NCI-H2227 (cell line): ENCODE measurements around the gene ZNF536.

Experiments used
- DNase-seq: peaks from one replicate; lab custom pipeline; 2025; ENCODE audit not compliant: unreplicated experiment; lab: John Stamatoyannopoulos, UW

The ZNF536 gene

GRCh38 chr19:30371960-30372824 is at the start of gene ZNF536:
ZNF536 (plus strand) TSS chr19:30372384; CDS start chr19:30443563, 71,179 bp downstream.
- no peak for DNase-seq

GRCh38 chr19:30322641-30323320 is 49.4 kb upstream of the ZNF536 start:
- no peak for DNase-seq

DNA sequence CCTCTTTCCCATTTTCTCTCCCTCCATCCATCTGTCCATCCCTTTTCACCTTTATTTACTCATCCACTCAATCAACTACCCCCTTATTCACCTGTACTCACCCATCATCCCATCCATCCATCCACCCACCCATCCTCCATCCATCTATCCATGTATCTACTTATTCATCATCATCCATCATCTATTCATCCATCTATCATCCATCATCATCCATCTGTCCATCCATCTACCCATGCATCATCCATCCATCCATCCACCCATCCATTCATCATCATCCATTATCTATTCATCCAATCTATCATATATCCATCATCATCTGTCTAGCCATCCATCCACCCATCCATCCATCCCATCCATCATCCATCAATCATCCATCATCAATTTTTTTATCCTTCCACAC is 48.3 kb upstream of the ZNF536 start:
- no peak for DNase-seq

DNA sequence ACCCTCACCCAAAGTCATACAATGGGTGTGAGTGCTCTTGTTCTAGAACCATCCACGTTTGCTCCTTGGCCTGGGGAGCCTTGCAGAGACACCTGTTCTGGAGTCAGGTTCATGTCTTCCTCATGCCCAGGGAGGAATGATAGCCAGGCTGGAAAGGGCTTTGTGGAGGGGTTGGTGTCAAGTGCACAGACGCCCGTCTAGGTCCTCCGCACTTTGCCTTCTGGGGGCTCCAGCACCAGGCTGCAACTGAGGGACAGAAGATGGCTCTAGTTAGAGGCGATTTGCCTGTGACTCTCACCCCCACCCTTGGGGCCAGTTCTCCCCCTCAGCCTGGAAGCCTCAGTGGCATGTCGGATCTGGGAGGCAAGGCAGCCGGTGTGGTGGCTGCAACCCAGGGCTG is 47.2 kb upstream of the ZNF536 start:
- DNase-seq = no peak

DNA sequence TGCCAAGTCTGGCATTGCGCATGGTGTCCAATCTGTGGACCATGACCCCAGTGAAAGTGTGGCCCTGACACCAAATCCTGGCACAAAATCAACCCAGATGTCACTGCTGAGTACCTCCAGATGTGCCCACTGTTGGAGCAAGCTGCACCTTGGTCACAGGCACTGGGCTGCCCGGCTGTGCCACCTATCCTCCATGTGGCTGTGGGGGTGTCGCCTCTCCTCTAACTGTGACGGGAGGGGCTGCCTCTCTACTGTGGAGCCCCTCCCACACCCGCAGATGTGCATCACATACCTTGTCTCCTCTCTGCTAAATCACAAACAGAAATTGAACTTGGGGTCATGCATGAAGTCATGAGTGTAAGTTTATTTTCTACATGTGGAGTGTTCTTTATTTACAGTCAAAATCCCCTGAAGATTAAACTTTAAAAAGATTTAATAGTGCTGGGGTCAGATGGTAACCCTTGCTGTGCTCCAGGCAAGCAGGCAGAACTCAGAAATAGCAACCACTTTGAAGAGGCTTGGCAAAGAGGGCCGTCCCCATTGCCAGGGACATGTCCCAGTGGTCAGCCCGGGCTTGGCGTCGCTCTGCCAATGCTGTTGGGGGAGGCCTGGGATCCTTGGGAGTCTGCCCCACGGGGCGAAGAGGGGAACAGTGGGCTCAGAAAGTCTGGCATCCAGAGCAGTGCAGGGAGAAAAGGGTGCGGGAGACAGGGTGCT is 46.4 kb upstream of the ZNF536 start:
- no peak for DNase-seq

GRCh38 chr19:30326393-30326710 is 45.8 kb upstream of the ZNF536 start:
- DNase-seq = no peak

GRCh38 chr19:30327331-30327730 is 44.9 kb upstream of the ZNF536 start:
- DNase-seq = no peak

DNA sequence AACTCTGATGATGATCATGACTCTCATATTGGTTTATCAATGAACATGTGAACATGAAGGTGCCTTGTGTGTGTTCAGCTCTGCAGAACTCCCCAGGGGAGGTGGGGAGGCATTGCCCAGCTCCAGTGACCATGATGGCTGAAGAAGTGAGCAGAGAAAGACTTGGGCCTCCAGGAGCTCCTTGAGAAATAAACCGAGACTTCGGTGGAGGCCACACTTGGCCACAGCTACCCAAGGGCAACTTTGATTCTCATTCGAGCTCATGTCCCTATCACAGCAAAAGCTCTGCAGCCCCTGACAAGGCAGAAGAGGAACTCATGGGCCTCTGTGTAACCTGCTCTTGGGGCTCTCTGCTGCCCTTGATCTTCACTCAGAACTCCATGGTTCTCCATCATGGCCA is 44.1 kb upstream of the ZNF536 start:
- no peak for DNase-seq

DNA sequence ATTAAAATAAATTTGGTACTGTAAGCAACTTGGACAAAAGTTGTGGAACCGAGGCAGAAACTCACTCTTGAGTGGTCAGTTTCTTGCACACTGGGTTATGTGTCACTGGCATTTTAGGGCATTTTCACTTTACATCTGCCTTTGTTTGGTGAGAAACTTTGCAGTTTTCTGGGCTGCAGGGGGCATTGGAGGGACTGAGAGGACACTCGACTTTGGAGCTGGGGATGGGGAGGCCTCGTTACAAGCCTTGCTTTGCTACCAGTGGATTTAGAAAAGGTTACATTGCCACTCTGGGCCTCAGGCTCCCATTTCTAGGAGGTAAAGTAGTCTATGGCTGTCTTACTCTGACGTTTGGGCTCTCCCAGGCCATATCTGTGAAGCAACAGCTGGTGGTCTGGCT is 41.9 kb upstream of the ZNF536 start:
- no peak for DNase-seq

- DNase-seq = no peak
These were observed 39.5 kb upstream of the ZNF536 start for GRCh38 chr19:30332445-30333234.

- no peak for DNase-seq
These were observed 38.7 kb upstream of the ZNF536 start for GRCh38 chr19:30333291-30334065.

GRCh38 chr19:30334841-30335240 is 37.3 kb upstream of the ZNF536 start:
- DNase-seq = no peak

DNA sequence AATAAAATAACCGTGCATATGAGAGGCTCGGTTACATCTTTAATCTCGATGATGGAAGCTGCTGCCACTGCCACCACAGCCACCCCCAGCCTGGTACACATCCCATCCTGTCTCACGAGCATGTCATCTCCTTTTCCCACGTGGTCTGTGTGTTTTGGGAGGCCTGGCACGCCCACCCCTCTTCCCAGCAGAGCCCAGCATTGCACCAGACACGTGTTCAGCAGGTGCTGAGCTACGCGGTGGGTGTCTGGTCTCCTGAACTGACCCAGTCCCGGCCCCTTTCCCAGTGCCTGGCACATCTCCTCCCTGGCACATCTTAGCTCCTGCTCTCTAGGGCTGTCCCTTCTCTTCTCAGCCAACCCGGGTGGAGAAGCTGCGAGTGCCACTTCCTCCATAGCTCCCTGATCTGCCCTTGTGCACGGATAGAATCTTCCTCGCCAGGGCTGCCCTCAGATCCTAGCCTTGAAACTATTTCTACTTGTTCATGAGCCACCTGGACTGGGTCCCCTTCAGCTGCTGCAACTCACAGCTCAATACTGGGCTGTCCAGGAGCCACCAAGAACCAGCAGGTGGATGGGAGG is 36.8 kb upstream of the ZNF536 start:
- DNase-seq = no peak

DNA sequence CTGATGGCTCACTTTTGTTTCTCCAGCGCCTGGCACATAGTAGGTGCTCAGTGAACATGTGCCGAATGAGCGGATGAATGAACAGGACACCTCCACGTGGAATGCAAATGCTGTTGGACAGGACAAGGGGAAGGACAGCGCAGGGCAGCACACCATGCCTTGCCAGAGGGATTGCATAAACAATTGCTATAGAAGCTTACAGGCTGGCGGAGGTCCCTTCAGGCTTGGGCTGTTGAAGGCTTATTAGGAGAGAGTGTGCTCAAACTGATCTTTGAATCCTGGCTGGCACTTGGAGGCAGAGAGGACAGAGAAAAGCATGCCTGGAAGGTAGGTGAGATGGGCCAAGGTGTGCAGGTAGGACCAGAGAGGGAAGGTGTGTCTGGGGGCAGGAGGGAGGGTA is 35.9 kb upstream of the ZNF536 start:
- DNase-seq = no peak

- DNase-seq = no peak
These were observed 34.1 kb upstream of the ZNF536 start for GRCh38 chr19:30338041-30338456.

DNA sequence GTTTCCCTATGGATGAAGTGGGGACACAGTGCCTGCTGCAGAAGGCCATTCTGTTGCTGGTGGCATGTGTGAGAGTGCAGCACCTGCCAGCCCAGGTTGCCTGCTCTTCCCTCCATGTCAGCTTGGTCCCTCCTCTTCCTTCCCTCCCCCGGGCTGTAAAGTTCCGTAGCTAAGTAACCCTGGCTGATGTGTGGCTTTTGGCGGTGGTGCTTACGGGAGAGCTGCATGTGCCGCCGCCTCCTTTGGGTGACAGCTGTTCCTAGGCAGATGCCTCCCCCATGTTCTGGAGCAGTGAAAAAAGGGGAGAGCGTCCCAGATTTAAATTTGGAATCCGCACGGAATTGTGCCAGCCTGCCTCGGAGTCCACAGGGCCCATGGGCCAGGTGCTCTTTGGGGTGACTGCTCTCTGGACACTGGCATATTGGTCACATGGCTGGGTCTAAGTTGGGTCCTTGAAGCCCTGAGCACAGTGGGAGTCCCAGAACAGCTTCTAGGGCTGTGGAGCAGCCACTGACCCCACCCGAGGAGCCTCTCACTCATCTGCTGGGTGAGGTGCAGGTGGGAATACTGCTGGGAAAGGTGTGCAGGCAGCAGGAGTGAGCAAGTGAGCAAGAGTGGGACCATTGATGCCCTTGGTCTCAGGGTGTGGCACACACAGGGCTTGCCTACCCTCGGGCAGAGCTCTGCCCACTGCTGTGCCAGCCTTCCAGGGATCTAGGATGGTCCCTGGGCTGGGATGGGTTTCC is 33.1 kb upstream of the ZNF536 start:
- DNase-seq = no peak

GRCh38 chr19:30339624-30340525 is 32.3 kb upstream of the ZNF536 start:
- DNase-seq = no peak
